ENCODE measurements around the gene AK3.
A peak's percentile ranks its signal among the peaks of the same experiment; 100 is the strongest.

Gene AK3

GRCh38 chr9:4680173-4680525 lies 60.9 kb downstream of the AK3 start:
- peak overlapping the region; percentile 88 for H3K4me3 ChIP-seq (ENCODE audit: low read length)
- no peak for DNase-seq (ENCODE audit: low read depth)

GRCh38 chr9:4679268-4680172 lies 61.5 kb downstream of the AK3 start, which contains the start of gene CDC37L1:
Gene CDC37L1, plus strand, starts transcription at chr9:4679569. Its CDS starts 199 bp downstream, at chr9:4679768.
- peak; percentile 96 for DNase-seq (ENCODE audit: low read depth)
- TF ChIP-seq, protein P1, sequence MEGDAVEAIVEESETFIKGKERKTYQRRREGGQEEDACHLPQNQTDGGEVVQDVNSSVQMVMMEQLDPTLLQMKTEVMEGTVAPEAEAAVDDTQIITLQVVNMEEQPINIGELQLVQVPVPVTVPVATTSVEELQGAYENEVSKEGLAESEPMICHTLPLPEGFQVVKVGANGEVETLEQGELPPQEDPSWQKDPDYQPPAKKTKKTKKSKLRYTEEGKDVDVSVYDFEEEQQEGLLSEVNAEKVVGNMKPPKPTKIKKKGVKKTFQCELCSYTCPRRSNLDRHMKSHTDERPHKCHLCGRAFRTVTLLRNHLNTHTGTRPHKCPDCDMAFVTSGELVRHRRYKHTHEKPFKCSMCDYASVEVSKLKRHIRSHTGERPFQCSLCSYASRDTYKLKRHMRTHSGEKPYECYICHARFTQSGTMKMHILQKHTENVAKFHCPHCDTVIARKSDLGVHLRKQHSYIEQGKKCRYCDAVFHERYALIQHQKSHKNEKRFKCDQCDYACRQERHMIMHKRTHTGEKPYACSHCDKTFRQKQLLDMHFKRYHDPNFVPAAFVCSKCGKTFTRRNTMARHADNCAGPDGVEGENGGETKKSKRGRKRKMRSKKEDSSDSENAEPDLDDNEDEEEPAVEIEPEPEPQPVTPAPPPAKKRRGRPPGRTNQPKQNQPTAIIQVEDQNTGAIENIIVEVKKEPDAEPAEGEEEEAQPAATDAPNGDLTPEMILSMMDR (IDR thresholded peaks at IDR 0.05; ENCODE audit: insufficient read depth, low read depth, low read length, missing control alignments) = peak; percentile 60
- peak within 1 kb of the TSS; percentile 88 for H3K4me3 ChIP-seq (ENCODE audit: low read length)

More at GRCh38 chr9:4680173-4680525, 60.9 kb downstream of the AK3 start:
- TF ChIP-seq, protein P1 (IDR thresholded peaks at IDR 0.05; ENCODE audit: insufficient read depth, low read depth, low read length, missing control alignments) = no peak

GRCh38 chr9:4678679-4679267 lies 62.2 kb downstream of the AK3 start:
- H3K4me3 ChIP-seq (ENCODE audit: low read length) = peak overlapping the region; percentile 88
- TF ChIP-seq, protein P1 (IDR thresholded peaks at IDR 0.05; ENCODE audit: insufficient read depth, low read depth, low read length, missing control alignments) = no peak
- DNase-seq (ENCODE audit: low read depth) = no peak

GRCh38 chr9:4677392-4677791 lies 63.6 kb downstream of the AK3 start:
- no peak overlapping the region for H3K4me3 ChIP-seq (ENCODE audit: low read length)
- DNase-seq (ENCODE audit: low read depth) = no peak
- TF ChIP-seq, protein P1 (IDR thresholded peaks at IDR 0.05; ENCODE audit: insufficient read depth, low read depth, low read length, missing control alignments) = no peak

- TF ChIP-seq, protein P1 (IDR thresholded peaks at IDR 0.05; ENCODE audit: insufficient read depth, low read depth, low read length, missing control alignments) = no peak
- H3K4me3 ChIP-seq (ENCODE audit: low read length) = no peak overlapping the region
- DNase-seq (ENCODE audit: low read depth) = peak; percentile 68
Measured at GRCh38 chr9:4674783-4675182, 66.2 kb downstream of the AK3 start.

GRCh38 chr9:4671737-4672136 lies 69.3 kb downstream of the AK3 start:
- TF ChIP-seq, protein P1 (IDR thresholded peaks at IDR 0.05; ENCODE audit: insufficient read depth, low read depth, low read length, missing control alignments) = no peak
- H3K4me3 ChIP-seq (ENCODE audit: low read length) = no peak overlapping the region
- no peak for DNase-seq (ENCODE audit: low read depth)
